ENCODE data around the gene CDS1. TPM values are rescaled to one million over a fixed set of nuclear protein-coding genes. Genes with fewer than 3 reads are reported as not detected.

Gene CDS1
- total and polyA plus RNA-seq, 2 experiments from 2014 or later, result 10.0 to 22.6 TPM

DNA sequence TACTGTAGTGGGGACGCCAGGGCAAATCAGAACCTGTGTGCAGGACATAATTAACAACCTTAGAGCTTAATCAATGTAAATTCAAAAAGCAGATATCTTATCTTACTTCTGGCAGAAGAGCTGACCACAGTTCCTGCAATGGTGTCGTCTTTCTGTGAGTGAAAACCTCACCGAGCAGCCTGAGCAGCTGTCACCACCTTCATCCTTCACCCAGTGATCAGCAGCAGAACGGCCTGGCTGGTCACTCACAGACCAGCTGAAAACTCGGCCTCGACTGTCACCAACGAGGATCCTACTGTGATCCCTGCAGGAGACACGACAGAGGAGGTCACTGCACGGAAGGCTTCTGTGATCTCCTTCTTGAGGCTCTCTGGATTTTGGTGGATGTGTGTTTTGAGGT is 94.2 kb downstream of the CDS1 start:
- ATAC-seq, result no peak

More for the DNA sequence above, 94.2 kb downstream of the CDS1 start:
- H3K36me3 ChIP-seq (ENCODE audit: insufficient read depth), result peaks cover 33% of the 10 kb centered on the region
- H3K4me1 ChIP-seq (ENCODE audit: insufficient read depth), result no peaks in the 10 kb centered on the region; the same call in 1 of the 2 replicates
- H3K9me3 Mint-ChIP-seq, result no peaks in the 10 kb centered on the region
- H3K4me3 ChIP-seq, result no peak overlapping the region
- no peaks in the 10 kb centered on the region for H3K27me3 ChIP-seq (ENCODE audit: insufficient read depth)
- no peak overlapping the region for H3K4me2 ChIP-seq
- no peak for TF ChIP-seq NANOG (IDR thresholded peaks at IDR 0.05; ENCODE audit: borderline replicate concordance)
- TF ChIP-seq POLR2AphosphoS5 (IDR thresholded peaks at IDR 0.05; ENCODE audit: low read depth), result no peak
- no peak for TF ChIP-seq CREB1 (CRISPR knock-in tag; IDR thresholded peaks at IDR 0.05; ENCODE audit: low read depth)
- no peak for TF ChIP-seq ZNF331 (CRISPR knock-in tag; IDR thresholded peaks at IDR 0.05; ENCODE audit: low read depth)
- TF ChIP-seq, protein P1, sequence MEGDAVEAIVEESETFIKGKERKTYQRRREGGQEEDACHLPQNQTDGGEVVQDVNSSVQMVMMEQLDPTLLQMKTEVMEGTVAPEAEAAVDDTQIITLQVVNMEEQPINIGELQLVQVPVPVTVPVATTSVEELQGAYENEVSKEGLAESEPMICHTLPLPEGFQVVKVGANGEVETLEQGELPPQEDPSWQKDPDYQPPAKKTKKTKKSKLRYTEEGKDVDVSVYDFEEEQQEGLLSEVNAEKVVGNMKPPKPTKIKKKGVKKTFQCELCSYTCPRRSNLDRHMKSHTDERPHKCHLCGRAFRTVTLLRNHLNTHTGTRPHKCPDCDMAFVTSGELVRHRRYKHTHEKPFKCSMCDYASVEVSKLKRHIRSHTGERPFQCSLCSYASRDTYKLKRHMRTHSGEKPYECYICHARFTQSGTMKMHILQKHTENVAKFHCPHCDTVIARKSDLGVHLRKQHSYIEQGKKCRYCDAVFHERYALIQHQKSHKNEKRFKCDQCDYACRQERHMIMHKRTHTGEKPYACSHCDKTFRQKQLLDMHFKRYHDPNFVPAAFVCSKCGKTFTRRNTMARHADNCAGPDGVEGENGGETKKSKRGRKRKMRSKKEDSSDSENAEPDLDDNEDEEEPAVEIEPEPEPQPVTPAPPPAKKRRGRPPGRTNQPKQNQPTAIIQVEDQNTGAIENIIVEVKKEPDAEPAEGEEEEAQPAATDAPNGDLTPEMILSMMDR (conservative IDR thresholded peaks at IDR 0.05; ENCODE audit: low read depth in 2 of 2), result no peak
- TF ChIP-seq, protein P2, sequence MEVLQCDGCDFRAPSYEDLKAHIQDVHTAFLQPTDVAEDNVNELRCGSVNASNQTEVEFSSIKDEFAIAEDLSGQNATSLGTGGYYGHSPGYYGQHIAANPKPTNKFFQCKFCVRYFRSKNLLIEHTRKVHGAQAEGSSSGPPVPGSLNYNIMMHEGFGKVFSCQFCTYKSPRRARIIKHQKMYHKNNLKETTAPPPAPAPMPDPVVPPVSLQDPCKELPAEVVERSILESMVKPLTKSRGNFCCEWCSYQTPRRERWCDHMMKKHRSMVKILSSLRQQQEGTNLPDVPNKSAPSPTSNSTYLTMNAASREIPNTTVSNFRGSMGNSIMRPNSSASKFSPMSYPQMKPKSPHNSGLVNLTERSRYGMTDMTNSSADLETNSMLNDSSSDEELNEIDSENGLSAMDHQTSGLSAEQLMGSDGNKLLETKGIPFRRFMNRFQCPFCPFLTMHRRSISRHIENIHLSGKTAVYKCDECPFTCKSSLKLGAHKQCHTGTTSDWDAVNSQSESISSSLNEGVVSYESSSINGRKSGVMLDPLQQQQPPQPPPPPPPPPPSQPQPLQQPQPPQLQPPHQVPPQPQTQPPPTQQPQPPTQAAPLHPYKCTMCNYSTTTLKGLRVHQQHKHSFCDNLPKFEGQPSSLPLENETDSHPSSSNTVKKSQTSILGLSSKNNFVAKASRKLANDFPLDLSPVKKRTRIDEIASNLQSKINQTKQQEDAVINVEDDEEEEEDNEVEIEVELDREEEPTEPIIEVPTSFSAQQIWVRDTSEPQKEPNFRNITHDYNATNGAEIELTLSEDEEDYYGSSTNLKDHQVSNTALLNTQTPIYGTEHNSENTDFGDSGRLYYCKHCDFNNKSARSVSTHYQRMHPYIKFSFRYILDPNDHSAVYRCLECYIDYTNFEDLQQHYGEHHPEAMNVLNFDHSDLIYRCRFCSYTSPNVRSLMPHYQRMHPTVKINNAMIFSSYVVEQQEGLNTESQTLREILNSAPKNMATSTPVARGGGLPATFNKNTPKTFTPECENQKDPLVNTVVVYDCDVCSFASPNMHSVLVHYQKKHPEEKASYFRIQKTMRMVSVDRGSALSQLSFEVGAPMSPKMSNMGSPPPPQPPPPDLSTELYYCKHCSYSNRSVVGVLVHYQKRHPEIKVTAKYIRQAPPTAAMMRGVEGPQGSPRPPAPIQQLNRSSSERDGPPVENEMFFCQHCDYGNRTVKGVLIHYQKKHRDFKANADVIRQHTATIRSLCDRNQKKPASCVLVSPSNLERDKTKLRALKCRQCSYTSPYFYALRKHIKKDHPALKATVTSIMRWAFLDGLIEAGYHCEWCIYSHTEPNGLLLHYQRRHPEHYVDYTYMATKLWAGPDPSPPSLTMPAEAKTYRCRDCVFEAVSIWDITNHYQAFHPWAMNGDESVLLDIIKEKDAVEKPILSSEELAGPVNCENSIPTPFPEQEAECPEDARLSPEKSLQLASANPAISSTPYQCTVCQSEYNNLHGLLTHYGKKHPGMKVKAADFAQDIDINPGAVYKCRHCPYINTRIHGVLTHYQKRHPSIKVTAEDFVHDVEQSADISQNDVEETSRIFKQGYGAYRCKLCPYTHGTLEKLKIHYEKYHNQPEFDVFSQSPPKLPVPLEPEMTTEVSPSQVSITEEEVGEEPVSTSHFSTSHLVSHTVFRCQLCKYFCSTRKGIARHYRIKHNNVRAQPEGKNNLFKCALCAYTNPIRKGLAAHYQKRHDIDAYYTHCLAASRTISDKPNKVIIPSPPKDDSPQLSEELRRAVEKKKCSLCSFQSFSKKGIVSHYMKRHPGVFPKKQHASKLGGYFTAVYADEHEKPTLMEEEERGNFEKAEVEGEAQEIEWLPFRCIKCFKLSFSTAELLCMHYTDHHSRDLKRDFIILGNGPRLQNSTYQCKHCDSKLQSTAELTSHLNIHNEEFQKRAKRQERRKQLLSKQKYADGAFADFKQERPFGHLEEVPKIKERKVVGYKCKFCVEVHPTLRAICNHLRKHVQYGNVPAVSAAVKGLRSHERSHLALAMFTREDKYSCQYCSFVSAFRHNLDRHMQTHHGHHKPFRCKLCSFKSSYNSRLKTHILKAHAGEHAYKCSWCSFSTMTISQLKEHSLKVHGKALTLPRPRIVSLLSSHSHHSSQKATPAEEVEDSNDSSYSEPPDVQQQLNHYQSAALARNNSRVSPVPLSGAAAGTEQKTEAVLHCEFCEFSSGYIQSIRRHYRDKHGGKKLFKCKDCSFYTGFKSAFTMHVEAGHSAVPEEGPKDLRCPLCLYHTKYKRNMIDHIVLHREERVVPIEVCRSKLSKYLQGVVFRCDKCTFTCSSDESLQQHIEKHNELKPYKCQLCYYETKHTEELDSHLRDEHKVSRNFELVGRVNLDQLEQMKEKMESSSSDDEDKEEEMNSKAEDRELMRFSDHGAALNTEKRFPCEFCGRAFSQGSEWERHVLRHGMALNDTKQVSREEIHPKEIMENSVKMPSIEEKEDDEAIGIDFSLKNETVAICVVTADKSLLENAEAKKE (CRISPR knock-in tag; IDR thresholded peaks at IDR 0.05), result no peak
- TF ChIP-seq, protein P3, sequence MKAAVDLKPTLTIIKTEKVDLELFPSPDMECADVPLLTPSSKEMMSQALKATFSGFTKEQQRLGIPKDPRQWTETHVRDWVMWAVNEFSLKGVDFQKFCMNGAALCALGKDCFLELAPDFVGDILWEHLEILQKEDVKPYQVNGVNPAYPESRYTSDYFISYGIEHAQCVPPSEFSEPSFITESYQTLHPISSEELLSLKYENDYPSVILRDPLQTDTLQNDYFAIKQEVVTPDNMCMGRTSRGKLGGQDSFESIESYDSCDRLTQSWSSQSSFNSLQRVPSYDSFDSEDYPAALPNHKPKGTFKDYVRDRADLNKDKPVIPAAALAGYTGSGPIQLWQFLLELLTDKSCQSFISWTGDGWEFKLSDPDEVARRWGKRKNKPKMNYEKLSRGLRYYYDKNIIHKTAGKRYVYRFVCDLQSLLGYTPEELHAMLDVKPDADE (IDR thresholded peaks at IDR 0.05), result no peak
- TF ChIP-seq, protein P4, sequence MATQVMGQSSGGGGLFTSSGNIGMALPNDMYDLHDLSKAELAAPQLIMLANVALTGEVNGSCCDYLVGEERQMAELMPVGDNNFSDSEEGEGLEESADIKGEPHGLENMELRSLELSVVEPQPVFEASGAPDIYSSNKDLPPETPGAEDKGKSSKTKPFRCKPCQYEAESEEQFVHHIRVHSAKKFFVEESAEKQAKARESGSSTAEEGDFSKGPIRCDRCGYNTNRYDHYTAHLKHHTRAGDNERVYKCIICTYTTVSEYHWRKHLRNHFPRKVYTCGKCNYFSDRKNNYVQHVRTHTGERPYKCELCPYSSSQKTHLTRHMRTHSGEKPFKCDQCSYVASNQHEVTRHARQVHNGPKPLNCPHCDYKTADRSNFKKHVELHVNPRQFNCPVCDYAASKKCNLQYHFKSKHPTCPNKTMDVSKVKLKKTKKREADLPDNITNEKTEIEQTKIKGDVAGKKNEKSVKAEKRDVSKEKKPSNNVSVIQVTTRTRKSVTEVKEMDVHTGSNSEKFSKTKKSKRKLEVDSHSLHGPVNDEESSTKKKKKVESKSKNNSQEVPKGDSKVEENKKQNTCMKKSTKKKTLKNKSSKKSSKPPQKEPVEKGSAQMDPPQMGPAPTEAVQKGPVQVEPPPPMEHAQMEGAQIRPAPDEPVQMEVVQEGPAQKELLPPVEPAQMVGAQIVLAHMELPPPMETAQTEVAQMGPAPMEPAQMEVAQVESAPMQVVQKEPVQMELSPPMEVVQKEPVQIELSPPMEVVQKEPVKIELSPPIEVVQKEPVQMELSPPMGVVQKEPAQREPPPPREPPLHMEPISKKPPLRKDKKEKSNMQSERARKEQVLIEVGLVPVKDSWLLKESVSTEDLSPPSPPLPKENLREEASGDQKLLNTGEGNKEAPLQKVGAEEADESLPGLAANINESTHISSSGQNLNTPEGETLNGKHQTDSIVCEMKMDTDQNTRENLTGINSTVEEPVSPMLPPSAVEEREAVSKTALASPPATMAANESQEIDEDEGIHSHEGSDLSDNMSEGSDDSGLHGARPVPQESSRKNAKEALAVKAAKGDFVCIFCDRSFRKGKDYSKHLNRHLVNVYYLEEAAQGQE (IDR thresholded peaks at IDR 0.05; ENCODE audit: unreplicated experiment), result no peak
- no peak for TF ChIP-seq EZH2phosphoT487 (IDR thresholded peaks at IDR 0.05; ENCODE audit: unreplicated experiment)
- no peak for TF ChIP-seq JUNB (IDR thresholded peaks at IDR 0.05; ENCODE audit: unreplicated experiment)
- no peak overlapping the region for H3K27ac Mint-ChIP-seq
- H3K27me3 Mint-ChIP-seq (ENCODE audit: insufficient read depth, low read depth, poor library complexity), result no peaks in the 10 kb centered on the region
- no peaks in the 10 kb centered on the region for H4K20me1 ChIP-seq (replicated peaks; ENCODE audit: insufficient read depth)
- H3K9me2 ChIP-seq (ENCODE audit: insufficient read depth), result no peaks in the 10 kb centered on the region
- DNase-seq (ENCODE audit: low spot score), result no peak
- no peaks in the 10 kb centered on the region for H3F3A ChIP-seq (replicated peaks; ENCODE audit: low read depth)
- H3K36me3 Mint-ChIP-seq (ENCODE audit: low read depth), result peaks cover 60% of the 10 kb centered on the region
- H3K4me3 Mint-ChIP-seq, result no peak overlapping the region
- H3K79me2 ChIP-seq (replicated peaks; ENCODE audit: insufficient read depth), result no peaks in the 10 kb centered on the region
- H2AFZ ChIP-seq, result no peak overlapping the region
- peaks cover 8% of the 10 kb centered on the region for H3K4me1 Mint-ChIP-seq
- H3K27ac ChIP-seq (ENCODE audit: low read depth), result no peak overlapping the region
